Upper lobe of left lung (tissue), 6 donors: ENCODE measurements around the gene TNFAIP8L3. TPM values are rescaled to one million over a fixed set of nuclear protein-coding genes. Genes with fewer than 3 reads are reported as not detected.

ENCODE experiments used
- ATAC-seq, 2 donors: fragments of 200-7000 bp; cut with Tn5 transposase; one replicate each; pipeline ENCODE4 v1.9.1; 2022; ENCODE audit warnings: mild to moderate bottlenecking in 2 of 2, moderate library complexity in 2 of 2; ENCODE audit not compliant: low FRiP score in 2 of 2
- DNase-seq, 2 donors: peaks; one replicate each; pipeline ENCODE4 v3.0.0-alpha.2; 2019 to 2020
- H3K27ac ChIP-seq, 4 donors: fragments of 200-600 bp; sonication (generic); one replicate each; pipeline ENCODE4 v1.5.1; 2016 to 2019
- H3K27me3 ChIP-seq, 4 donors: fragments of 200-600 bp; sonication (generic); one replicate each; pipeline ENCODE4 v1.5.1; 2017 to 2019
- H3K36me3 ChIP-seq, 4 donors: fragments of 200-600 bp; sonication (generic); one replicate each; pipeline ENCODE4 v1.5.1; 2016 to 2019
- H3K4me1 ChIP-seq, 4 donors: fragments of 200-600 bp; sonication (generic); one replicate each; pipeline ENCODE4 v1.5.1; 2018 to 2019
- H3K4me3 ChIP-seq, 4 donors: fragments of 200-600 bp; sonication (generic); one replicate each; pipeline ENCODE4 v1.5.1; 2017 to 2019; ENCODE audit warnings: mild to moderate bottlenecking in 2 of 4, moderate library complexity in 1 of 4
- H3K9me3 ChIP-seq, 4 donors: fragments of 200-600 bp; sonication (generic); one replicate each; pipeline ENCODE4 v1.5.1; 2018 to 2019
- CTCF ChIP-seq, 6 experiments: fragments of 450-650 bp in 4 of 6; fragments of 200-600 bp in 2 of 6; sonication (generic) in 2 of 6; IDR thresholded peaks; one replicate each; pipeline ENCODE4 v1.5.1; 2016 to 2019; ENCODE audit warnings: antibody characterized with exemption in 6 of 6
- EP300 ChIP-seq, 4 donors: sonication (generic); formaldehyde crosslinking; IDR thresholded peaks; one replicate each; pipeline ENCODE4 v1.5.1; 2017; ENCODE audit warnings: antibody characterized with exemption in 4 of 4, control low read depth in 2 of 4
- POLR2A ChIP-seq, 4 donors: fragments of 450-650 bp; IDR thresholded peaks; one replicate each; pipeline ENCODE4 v1.5.1; 2016 to 2017; ENCODE audit warnings: antibody characterized with exemption in 4 of 4, mild to moderate bottlenecking in 2 of 4
- POLR2AphosphoS5 ChIP-seq, 2 donors: sonication (generic); formaldehyde crosslinking; IDR thresholded peaks; one replicate each; pipeline ENCODE4 v1.5.1; 2017; ENCODE audit warnings: antibody characterized with exemption in 2 of 2
- WGBS, 2 donors: methylation state at CpG; one replicate each; pipeline ENCODE4 v1.1.5; 2017 to 2018; 5-methylcytosine and 5-hydroxymethylcytosine counted together
- total RNA-seq, 6 donors: library from RNA; depleted of rRNA in 4 of 6; stranded (reverse); fragments of >200 nt in 4 of 6; gene quantifications; one replicate each; pipeline versions ENCODE4 v1.1.0 to v1.2.1, GENCODE V29; 2016 to 2021
- donor health status: DM: no; HTN: no; CAD: no; lungs with moderate emphysema.
- donor health status: DM: no; HTN: yes; CAD: no; lungs with severe emphysema.

Gene TNFAIP8L3
- total RNA-seq, 6 donors from 2014 or later, result 4.2 to 12.4 (median 7.1) TPM

GRCh38 chr15:51030649-51031316, 63.9 kb downstream of the TNFAIP8L3 start:
- H3K4me3 ChIP-seq, result no peak overlapping the region
- H3K27ac ChIP-seq, result no peak overlapping the region
- DNase-seq (no peak), ATAC-seq (peak in 1 of 2 donors; percentile 43)
- whole genome bisulfite sequencing, 2 donors, result 86 to 92% methylated on average over 4 to 6 of the region's 6 CpGs
- no peaks in the 10 kb centered on the region for H3K9me3 ChIP-seq
- no peaks in the 10 kb centered on the region for H3K27me3 ChIP-seq
- H3K4me1 ChIP-seq, result no peaks in the 10 kb centered on the region
- TF ChIP-seq POLR2A (IDR thresholded peaks at IDR 0.05) (no peak), CTCF (IDR thresholded peaks at IDR 0.05) (no peak), EP300 (IDR thresholded peaks at IDR 0.05) (no peak), POLR2AphosphoS5 (IDR thresholded peaks at IDR 0.05) (no peak)
- H3K36me3 ChIP-seq, result no peaks in the 10 kb centered on the region

GRCh38 chr15:51025454-51025846, 69.3 kb downstream of the TNFAIP8L3 start:
- ATAC-seq (no peak), DNase-seq (no peak)
- Histone ChIP-seq H3K9me3 (no peaks in the 10 kb centered on the region), H3K36me3 (no peaks in the 10 kb centered on the region), H3K4me3 (no peak overlapping the region), H3K27me3 (no peaks in the 10 kb centered on the region), H3K27ac (no peak overlapping the region), H3K4me1 (no peaks in the 10 kb centered on the region)
- 87 to 93% methylated on average over 3 of the region's 3 CpGs for WGBS, 2 donors
- TF ChIP-seq POLR2A (IDR thresholded peaks at IDR 0.05) (no peak), POLR2AphosphoS5 (IDR thresholded peaks at IDR 0.05) (no peak), CTCF (IDR thresholded peaks at IDR 0.05) (no peak), EP300 (IDR thresholded peaks at IDR 0.05) (no peak)

GRCh38 chr15:51024735-51025453, 69.8 kb downstream of the TNFAIP8L3 start:
- ATAC-seq, result no peak

GRCh38 chr15:51023499-51023898, 71.2 kb downstream of the TNFAIP8L3 start:
- Histone ChIP-seq H3K4me1 (no peaks in the 10 kb centered on the region), H3K27ac (no peak overlapping the region), H3K9me3 (peaks cover 0 to 7% (median 0%) of the 10 kb centered on the region in 4 donors), H3K27me3 (no peaks in the 10 kb centered on the region), H3K4me3 (no peak overlapping the region), H3K36me3 (no peaks in the 10 kb centered on the region)
- peak in 1 of 2 donors; percentile 20 for DNase-seq
- WGBS, 2 donors, result 85 to 100% methylated on average over 1 of the region's 1 CpG
- no peak for TF ChIP-seq POLR2AphosphoS5 (IDR thresholded peaks at IDR 0.05)
- TF ChIP-seq EP300 (IDR thresholded peaks at IDR 0.05), result no peak
- no peak for TF ChIP-seq POLR2A (IDR thresholded peaks at IDR 0.05)
- TF ChIP-seq CTCF (IDR thresholded peaks at IDR 0.05), result no peak
- ATAC-seq, result no peak

More at GRCh38 chr15:51024735-51025453, 69.8 kb downstream of the TNFAIP8L3 start:
- DNase-seq, result no peak
- Histone ChIP-seq H3K4me1 (no peaks in the 10 kb centered on the region), H3K9me3 (peaks cover 0 to under 1% (median 0%) of the 10 kb centered on the region in 4 donors), H3K27ac (no peak overlapping the region), H3K36me3 (no peaks in the 10 kb centered on the region), H3K4me3 (no peak overlapping the region), H3K27me3 (no peaks in the 10 kb centered on the region)
- TF ChIP-seq EP300 (IDR thresholded peaks at IDR 0.05), result no peak
- TF ChIP-seq POLR2AphosphoS5 (IDR thresholded peaks at IDR 0.05), result no peak
- TF ChIP-seq CTCF (IDR thresholded peaks at IDR 0.05), result no peak
- TF ChIP-seq POLR2A (IDR thresholded peaks at IDR 0.05), result no peak
- 72 to 73% methylated on average over 4 of the region's 4 CpGs for WGBS, 2 donors
